ENCODE data around the gene NOC4L. TPM values are rescaled to one million over a fixed set of nuclear protein-coding genes. Genes with fewer than 3 reads are reported as not detected.
"Not testable (repeated sequence)": the region's sequence is repeated elsewhere in the genome, so short reads cannot be mapped to it uniquely, and the experiment has no call there.

NOC4L gene
- total RNA-seq, 1 experiment from 2014 or later: 62.5 TPM

DNA sequence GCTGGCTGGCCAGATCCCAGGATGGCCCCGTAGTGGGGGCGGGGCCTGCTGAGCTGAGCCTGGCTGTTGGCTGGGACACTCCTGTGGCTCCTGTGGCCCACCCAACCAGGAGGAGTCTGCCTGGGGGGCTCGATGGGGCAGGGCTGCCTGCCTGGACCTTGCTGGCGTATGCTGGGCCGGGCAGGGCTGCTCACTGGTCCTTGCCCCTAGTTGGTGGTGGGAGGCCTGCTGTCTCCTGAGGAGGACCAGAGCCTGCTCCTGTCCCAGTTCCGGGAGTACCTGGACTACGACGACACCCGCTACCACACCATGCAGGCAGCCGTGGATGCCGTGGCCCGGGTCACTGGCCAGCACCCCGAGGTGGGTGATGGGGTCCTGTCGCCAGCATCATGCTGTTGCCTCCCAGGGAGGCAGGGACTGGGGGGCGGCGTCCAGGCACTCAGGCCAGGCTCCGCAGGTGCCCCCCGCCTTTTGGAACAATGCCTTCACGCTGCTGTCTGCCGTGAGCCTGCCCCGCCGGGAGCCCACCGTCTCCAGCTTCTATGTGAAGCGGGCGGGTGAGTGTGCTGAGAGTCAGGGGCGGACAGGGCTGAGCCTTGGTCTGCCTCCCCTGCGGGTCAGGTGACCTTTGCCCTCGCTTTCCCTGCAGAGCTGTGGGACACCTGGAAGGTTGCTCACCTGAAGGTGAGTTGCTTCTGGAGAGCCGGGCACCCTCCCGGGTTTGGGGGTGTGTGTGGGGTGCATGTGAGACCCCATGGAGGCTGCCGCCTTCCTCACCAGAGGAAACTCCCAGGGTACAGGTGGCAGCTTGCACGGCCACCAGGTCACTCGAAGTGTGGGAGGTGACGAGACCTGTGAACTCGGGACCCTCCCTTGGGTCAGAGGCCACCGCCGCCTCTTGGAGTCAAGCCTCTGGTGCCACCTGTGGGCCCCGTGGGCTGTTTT lies 3.4 kb downstream of the NOC4L start:
- intact Hi-C loops (cut with micrococcal nuclease; ENCODE audit: unreplicated experiment): no loop called here
- H3K9me3 Mint-ChIP-seq (ENCODE audit: low read depth, unreplicated experiment): no peaks in the 10 kb centered on the region
- H3K27ac Mint-ChIP-seq (ENCODE audit: unreplicated experiment): no peak overlapping the region
- H3K27me3 Mint-ChIP-seq (ENCODE audit: unreplicated experiment): no peaks in the 10 kb centered on the region
- TF ChIP-seq, protein P1, sequence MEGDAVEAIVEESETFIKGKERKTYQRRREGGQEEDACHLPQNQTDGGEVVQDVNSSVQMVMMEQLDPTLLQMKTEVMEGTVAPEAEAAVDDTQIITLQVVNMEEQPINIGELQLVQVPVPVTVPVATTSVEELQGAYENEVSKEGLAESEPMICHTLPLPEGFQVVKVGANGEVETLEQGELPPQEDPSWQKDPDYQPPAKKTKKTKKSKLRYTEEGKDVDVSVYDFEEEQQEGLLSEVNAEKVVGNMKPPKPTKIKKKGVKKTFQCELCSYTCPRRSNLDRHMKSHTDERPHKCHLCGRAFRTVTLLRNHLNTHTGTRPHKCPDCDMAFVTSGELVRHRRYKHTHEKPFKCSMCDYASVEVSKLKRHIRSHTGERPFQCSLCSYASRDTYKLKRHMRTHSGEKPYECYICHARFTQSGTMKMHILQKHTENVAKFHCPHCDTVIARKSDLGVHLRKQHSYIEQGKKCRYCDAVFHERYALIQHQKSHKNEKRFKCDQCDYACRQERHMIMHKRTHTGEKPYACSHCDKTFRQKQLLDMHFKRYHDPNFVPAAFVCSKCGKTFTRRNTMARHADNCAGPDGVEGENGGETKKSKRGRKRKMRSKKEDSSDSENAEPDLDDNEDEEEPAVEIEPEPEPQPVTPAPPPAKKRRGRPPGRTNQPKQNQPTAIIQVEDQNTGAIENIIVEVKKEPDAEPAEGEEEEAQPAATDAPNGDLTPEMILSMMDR (IDR thresholded peaks at IDR 0.05; ENCODE audit: unreplicated experiment): no peak
- no TSS peak for BruUV-seq (replicated peaks)
- H3K4me1 Mint-ChIP-seq (ENCODE audit: low read depth, unreplicated experiment): peaks cover 19% of the 10 kb centered on the region
- H3K4me3 Mint-ChIP-seq (ENCODE audit: low read depth, unreplicated experiment): no peak overlapping the region
- CTCF ChIA-PET: interaction anchor here (0.6 kb wide), 1 partner anchor 180 kb away, joined by 9 read pairs; no protein-coding TSS in a partner anchor
- DNase-seq: no peak
- peaks cover 54% of the 10 kb centered on the region for H3K36me3 Mint-ChIP-seq (ENCODE audit: insufficient read depth, unreplicated experiment)

DNA sequence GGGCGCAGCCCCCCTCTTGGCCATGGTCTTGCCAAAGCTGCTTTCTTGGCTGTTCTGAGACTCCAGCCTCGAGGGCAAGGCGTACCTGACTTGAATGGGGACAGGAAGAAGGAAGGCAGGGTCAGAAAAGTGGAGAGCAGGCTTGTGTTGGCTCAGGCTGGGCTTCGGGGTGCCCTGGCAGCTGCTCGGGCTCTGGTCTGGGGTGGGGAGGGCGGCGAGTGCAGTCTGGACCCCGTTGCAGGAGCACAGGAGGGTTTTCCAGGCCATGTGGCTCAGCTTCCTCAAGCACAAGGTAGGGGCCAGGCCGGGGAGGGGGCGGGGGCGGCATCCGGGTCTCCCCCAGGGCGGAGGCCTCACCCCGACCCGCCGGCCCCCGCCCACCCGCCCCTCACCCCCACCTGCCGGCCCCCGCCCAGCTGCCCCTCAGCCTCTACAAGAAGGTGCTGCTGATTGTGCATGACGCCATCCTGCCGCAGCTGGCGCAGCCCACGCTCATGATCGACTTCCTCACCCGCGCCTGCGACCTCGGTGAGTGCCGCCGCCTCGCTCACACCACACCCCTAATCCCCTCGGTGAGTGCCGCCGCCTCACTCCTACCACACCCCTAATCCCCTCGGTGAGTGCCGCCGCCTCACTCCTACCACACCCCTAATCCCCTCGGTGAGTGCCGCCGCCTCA lies 4.2 kb downstream of the NOC4L start:
- intact Hi-C loops (cut with micrococcal nuclease; ENCODE audit: unreplicated experiment): no loop called here
- no TSS peak for BruUV-seq (replicated peaks)
- no peak overlapping the region for H3K4me3 Mint-ChIP-seq (ENCODE audit: low read depth, unreplicated experiment)
- peaks cover 11% of the 10 kb centered on the region for H3K4me1 Mint-ChIP-seq (ENCODE audit: low read depth, unreplicated experiment)
- CTCF ChIA-PET: interaction anchor here (0.6 kb wide), 1 partner anchor 179 kb away, joined by 9 read pairs; no protein-coding TSS in a partner anchor
- DNase-seq: no peak
- no peak overlapping the region for H3K27ac Mint-ChIP-seq (ENCODE audit: unreplicated experiment)
- peaks cover 46% of the 10 kb centered on the region for H3K36me3 Mint-ChIP-seq (ENCODE audit: insufficient read depth, unreplicated experiment)
- TF ChIP-seq, protein P1 (IDR thresholded peaks at IDR 0.05; ENCODE audit: unreplicated experiment): no peak
- H3K9me3 Mint-ChIP-seq (ENCODE audit: low read depth, unreplicated experiment): no peaks in the 10 kb centered on the region
- no peaks in the 10 kb centered on the region for H3K27me3 Mint-ChIP-seq (ENCODE audit: unreplicated experiment)

DNA sequence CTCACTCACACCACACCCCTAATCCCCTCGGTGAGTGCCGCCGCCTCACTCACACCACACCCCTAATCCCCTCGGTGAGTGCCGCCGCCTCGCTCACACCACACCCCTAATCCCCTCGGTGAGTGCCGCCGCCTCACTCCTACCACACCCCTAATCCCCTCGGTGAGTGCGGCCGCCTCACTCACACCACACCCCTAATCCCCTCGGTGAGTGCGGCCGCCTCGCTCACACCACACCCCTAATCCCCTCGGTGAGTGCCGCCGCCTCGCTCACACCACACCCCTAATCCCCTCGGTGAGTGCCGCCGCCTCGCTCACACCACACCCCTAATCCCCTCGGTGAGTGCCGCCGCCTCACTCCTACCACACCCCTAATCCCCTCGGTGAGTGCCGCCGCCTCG lies 5.3 kb downstream of the NOC4L start:
- intact Hi-C loops (cut with micrococcal nuclease; ENCODE audit: unreplicated experiment); BruUV-seq (replicated peaks); H3K4me3 Mint-ChIP-seq (ENCODE audit: low read depth, unreplicated experiment); CTCF ChIA-PET; DNase-seq; H3K27me3 Mint-ChIP-seq (ENCODE audit: unreplicated experiment); H3K9me3 Mint-ChIP-seq (ENCODE audit: low read depth, unreplicated experiment); H3K27ac Mint-ChIP-seq (ENCODE audit: unreplicated experiment): not testable (repeated sequence)
- Mint-ChIP-seq H3K36me3 (ENCODE audit: insufficient read depth, unreplicated experiment) (peaks cover 36% of the 10 kb centered on the region), H3K4me1 (ENCODE audit: low read depth, unreplicated experiment) (peaks cover 11% of the 10 kb centered on the region)

DNA sequence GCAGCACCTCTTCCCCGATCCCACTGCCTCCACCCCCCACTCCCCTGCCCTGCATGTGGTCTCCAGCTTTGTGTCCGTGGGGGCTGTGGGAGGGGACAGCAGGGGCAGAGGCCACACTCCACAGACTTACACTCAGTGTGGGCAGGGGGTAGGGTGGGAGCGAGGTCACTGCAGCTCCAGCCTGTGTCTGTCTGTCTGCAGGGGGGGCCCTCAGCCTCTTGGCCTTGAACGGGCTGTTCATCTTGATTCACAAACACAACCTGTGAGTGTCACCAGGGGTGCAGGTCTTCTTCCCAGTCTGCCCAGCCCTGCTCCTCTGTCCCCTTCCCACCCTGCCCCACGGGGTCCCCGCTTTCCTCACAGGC lies 6.5 kb downstream of the NOC4L start:
- BruUV-seq (replicated peaks): no TSS peak
- H3K27ac Mint-ChIP-seq (ENCODE audit: unreplicated experiment): no peak overlapping the region
- H3K4me1 Mint-ChIP-seq (ENCODE audit: low read depth, unreplicated experiment): peaks cover 1% of the 10 kb centered on the region
- peaks cover 23% of the 10 kb centered on the region for H3K36me3 Mint-ChIP-seq (ENCODE audit: insufficient read depth, unreplicated experiment)
- no peaks in the 10 kb centered on the region for H3K9me3 Mint-ChIP-seq (ENCODE audit: low read depth, unreplicated experiment)
- H3K4me3 Mint-ChIP-seq (ENCODE audit: low read depth, unreplicated experiment): no peak overlapping the region
- H3K27me3 Mint-ChIP-seq (ENCODE audit: unreplicated experiment): no peaks in the 10 kb centered on the region
- no peak for DNase-seq
- intact Hi-C loops (cut with micrococcal nuclease; ENCODE audit: unreplicated experiment): loop anchor here (5.0 kb wide), 1 partner anchor 467 kb away; the partner anchor contains the start of gene P2RX2
- CTCF ChIA-PET: no interaction called here
- TF ChIP-seq, protein P1 (IDR thresholded peaks at IDR 0.05; ENCODE audit: unreplicated experiment): no peak
